CD4-positive, alpha-beta T cell treated with Interleukin-17A for 1 hour (primary cell): ENCODE measurements around the gene SLC10A7.

Source experiments
- DNase-seq: peaks from one replicate; pipeline ENCODE4 v3.0.0-alpha.2; 2020

The SLC10A7 gene

DNA sequence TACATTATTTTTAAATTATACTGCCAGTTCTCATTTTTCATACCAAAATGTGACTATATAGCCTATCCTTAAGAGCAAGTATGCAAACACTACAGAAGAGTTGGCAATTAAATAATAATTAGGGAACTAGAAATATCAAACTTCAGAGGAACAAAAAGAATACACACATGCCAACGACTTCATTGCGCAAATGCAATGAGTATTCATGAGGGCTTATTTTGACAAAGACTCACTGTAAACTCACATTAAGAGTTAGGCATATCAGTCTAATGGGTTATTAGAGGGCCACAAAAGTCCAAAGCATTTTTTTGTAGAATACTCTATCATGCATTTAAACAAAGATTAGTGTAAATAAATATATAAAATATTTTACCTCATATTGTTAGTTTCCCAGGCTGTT, 31.6 kb downstream of the SLC10A7 start:
- no peak for DNase-seq

DNA sequence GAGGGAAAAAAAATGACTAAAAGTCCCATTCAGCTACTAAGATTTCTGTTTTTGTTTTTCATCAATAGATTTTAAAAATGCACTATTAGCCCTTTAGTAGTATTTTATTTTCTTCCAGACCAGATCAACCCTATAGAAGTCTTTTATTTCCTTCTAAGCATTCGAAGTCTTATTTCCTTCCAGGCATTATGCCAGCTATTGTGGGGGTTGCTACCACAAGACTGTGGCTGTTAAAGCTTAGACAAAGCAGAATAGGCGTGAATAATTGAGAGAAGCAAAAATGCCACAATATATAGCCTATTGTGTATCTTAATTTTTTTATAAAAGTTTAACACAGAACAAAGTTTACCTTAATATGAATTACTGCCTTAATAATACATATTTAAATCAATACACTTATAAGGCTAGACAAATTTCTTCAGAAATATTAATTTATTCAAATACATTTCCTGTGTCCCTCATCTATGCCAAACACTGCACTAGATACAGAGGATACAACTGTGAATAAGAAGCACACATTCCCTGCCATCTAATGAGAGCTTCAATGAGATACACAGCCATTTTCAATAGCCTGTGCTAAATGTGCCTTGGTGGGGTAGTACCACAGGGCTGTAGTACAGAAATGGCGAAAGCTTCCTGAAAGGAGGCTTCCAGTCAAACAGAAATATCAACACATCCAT, 33.1 kb downstream of the SLC10A7 start:
- peak; percentile 18 for DNase-seq

DNA sequence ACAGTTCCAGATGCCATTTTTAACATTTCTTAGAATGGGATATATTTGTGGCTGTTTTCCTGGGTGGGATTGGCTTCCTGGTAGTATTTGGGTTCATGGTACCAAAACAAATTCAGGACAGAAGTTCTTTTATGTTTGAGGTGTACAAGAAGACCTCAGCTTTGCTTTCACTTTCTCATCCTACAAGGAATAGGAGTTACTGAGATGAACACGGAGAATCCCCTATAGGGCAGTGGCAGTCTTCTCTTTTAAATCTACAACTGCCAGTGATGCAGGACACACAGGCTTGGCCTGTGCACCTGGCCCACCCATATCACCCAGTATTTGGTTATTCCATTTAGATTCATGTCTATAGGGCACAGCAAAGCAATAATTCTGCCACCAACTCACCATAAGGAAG, 35.2 kb downstream of the SLC10A7 start:
- DNase-seq, result peak; percentile 15

DNA sequence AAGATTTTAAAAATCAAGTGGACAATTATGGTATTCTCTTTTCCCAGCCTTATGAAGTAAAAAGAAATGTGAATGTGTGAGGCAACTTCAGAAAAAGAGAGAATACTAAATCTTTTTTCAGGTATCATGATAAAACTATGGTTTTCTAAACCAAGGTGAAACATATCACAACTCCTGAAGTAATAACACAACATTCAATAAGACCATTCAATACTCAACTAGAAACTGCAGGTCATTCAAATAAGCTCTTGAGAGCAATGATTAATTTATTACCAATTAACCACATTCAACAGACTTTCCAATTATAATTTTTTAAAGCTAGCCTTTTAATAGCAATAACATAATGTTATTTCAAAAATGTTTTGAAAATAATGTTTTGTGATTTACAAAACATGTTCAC, 35.8 kb downstream of the SLC10A7 start:
- no peak for DNase-seq

DNA sequence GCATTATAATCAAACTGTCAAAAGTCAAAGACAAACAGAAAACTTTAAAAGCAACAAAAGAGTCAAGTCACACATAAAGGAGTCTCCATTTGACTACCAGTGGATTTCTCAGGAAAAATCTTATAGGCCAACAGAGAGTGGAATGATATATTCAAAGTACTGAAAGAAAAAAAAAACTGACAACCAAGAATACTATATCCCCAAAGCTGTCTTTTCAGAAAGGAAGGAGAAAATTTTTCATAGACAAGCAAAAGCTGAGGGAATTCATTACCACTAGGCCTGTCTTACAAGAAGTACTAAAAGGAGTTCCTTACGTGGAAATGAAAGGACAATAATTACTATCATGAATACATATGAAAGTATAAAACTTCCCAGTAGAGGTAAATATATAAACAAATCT, 39.0 kb downstream of the SLC10A7 start:
- DNase-seq, result no peak

DNA sequence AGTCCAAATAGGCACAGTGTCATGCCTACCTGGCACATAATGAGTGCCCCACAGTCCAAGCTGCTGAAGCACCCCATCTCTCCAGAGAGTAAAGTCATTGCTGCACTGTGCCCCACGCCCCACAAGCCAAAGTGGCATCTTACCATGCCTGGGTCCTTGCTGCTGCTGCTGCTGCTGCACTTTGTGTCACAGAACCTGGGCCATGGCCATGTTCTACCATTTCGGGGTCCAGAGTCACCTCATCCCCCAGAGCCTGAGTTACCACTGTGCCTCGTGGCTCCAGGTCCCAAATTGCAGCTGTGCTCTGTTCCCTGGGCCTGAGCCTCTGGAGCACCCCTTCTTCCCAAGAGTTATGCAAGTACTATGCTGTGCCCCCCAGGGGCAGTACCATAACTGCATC, 40.5 kb downstream of the SLC10A7 start:
- no peak for DNase-seq

DNA sequence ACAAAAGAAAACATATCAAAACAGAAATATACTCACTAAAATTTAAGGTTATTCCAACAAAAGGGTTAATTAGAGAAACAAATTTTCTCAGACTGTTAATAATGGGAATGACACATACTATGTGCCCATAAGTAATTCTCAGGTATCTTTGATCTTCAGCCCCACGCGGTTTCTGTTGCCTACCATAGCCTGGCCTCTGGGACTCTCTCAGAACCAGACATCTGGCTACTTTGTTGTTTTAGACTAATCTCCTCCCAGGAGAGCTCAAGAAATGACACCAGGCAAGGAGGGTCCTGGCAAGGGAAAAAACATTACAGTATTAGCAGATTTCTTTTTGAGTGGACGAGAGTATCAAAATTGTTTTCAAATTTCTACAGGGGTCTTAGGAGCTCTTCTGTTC, 43.7 kb downstream of the SLC10A7 start:
- DNase-seq, result no peak

DNA sequence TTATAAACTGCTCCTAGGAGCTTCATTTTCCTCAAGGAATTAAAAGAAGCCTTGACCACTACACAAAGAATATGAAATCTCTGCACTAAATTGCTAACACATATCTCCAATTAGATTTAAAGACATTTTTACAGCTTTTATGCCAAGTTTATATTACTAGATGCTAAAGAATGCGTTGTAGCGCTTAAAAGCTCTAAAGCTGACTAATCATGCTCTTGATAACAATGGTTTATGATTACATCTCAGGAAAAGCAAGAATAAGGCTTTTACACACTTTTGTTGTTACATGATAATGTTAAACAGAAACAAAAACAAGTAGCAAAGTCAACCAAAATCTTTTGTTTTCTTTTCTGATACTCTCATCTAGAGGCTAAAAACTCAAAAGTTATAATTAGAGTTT, 44.7 kb downstream of the SLC10A7 start:
- DNase-seq, result no peak

DNA sequence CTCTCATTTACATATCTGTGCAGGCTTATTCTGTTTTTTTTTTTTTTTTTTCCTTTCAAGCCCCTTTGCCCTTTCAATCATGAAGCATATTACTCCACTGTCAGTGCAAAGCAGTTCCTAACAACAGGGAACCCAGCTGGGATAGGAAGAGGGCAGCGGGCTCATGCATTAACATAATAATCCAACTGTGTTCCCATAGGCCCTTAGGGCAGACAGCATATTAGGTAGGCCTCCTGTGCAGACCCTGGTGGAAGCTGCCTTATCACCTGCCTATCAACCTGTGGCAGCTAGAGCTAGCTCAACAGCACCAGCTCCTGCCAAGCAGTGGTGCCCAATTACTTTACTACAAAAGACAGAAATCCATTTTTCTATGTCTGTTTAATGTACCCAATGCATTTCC, 49.3 kb downstream of the SLC10A7 start:
- no peak for DNase-seq

DNA sequence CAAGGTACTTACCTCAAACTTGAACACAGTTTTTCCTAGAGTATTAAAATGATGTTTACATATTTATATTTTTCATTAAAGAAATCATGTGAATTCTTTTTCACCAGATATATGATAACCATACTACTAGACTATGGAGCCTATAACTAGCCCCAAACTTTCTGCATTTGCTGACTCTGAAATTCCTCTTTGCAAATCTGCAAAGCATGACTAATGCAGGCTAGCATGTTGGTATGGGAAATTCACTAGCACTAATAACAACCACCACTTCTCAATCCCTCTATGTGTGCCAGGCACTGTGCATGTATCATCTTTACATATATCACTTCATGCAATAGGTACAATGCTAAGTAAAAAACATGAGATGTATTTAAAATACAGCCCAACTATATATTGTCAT, 51.1 kb downstream of the SLC10A7 start:
- no peak for DNase-seq

DNA sequence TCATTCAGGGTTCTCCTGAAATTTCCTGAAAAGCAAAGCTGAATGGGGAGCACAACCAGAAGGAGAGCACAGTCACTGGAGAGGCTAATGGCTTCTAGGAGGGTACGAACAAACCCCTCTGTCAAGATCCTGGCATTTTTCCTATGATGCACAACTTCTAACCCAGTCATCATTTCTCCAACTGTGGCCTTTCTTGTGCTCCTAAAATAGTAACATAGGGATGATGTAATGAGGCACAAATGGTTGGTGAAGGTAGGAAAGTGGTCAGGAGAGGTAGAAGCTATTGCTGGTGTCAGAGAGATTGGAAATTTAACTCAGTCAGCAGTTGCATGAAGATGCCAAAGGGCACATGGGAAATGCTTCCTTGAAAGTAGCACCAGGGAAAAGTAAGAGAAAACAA, 52.7 kb downstream of the SLC10A7 start:
- no peak for DNase-seq

DNA sequence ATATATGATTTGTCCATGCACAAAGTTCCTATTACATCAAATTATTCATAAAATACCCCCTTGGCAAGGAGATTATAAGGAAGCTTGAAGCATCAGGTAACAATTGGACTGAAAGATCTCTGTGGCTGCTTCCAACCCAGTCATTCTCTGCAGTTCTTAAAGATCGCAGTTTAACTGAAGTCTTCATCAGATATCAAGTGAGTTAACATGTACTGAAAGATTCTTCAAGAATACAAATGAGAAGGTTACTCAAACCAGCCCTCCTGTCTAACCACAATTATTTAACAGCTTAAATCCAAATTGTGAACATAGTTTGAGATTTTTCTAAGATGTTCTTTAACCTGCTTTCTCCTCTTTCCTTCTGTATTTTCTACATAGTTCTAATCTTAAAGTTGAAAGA, 56.1 kb downstream of the SLC10A7 start:
- DNase-seq, result no peak

DNA sequence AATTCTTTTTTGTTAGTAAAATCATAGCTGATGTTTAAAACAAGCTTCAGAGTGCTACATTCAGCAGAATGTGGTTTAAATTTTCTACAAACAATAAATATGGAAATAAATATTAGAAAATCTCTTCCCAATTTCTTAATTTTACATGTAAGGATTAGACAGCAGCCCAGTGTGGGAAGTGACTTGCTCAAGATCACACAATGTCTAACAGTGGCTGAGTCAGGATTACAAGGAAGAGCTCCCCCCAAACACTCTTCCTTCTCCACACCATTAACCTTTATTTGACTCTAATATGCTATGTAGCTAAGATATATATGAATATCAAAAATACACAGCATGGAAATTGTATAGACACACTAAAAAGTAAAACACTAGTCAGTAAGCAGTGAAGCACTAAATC, 59.5 kb downstream of the SLC10A7 start:
- DNase-seq, result no peak

DNA sequence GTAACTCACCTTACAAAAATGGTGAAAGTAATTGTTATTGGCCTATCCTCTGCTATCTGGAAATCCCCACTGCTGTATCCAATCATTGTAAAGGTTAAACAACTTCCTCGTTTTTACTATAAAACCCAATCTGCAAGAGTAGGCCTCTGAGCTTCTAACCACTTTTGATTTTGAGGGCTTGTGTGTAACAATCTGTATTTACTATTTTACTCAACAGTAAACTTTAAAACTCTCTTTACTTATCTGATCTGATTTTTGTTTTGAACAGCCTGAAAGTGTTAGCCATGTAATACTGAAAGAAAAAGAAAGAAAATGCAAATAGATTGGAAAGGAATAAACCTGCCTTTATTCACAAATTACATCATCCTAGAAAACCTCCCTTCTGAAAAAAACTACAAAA, 63.1 kb downstream of the SLC10A7 start:
- DNase-seq, result peak; percentile 68

DNA sequence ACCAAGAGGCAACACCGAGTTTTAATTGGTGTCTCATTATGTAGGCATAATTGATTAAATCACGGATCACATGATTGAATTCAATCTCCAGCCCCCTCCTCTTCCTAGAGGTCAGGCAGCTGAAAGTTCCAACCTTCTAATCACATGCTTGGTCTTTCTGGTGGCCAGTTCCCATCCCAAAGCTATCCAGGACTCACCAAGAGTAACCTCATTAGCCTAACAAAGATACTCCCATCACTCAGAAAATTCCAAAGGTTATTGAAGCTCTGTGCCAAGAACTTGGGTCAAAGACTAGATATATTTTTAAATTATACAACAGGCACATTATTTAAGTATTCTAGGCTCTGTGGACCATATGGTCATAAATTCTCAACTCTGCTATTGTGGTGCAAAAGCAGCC, 65.1 kb downstream of the SLC10A7 start:
- no peak for DNase-seq

DNA sequence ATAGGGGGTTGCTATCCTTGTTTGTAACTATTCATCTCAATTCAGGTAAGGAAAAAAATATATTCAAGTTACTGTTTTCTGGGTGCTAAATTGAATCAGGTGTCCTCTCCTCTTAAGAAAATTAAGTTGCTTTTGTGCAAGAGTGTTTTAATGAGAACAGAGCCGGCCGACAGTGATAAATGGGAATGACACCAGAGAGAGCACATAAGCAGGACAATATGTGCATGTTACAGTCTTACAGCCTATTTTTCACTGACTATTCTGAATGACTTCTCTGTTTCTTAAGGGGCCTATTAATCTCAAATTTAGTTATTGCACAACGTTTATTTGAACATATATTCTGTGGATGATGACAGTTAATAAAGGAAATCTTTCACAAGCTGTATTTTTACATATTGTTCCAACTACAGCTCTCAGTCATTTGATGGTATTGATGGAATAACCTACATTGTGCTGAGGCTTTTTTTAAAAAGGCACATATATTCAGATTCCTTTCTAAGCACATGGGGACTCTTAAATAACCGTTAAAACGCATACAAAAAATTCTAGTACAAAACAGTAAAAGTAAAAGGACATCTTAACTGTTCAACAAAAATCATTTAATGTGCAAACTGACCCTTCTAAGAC, 68.4 kb downstream of the SLC10A7 start:
- no peak for DNase-seq

DNA sequence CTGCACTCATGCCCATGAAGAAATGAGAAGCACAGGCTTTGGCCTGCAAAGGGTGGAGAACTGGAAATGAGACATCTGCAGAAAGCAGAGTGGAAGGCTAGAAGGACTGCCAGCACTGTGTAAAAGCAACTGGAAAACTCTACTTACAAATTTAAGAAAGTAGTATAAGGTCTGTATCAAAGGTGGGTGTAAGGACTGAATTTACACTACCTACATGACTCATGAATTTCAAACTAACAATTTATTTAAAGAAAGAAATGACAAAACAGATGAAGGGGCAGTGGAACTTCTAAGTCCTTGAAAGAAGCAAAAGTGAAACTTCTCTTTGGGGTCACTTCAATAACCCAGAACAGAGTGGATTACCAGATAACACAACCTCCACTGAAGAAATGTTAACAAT, 71.2 kb downstream of the SLC10A7 start:
- no peak for DNase-seq

DNA sequence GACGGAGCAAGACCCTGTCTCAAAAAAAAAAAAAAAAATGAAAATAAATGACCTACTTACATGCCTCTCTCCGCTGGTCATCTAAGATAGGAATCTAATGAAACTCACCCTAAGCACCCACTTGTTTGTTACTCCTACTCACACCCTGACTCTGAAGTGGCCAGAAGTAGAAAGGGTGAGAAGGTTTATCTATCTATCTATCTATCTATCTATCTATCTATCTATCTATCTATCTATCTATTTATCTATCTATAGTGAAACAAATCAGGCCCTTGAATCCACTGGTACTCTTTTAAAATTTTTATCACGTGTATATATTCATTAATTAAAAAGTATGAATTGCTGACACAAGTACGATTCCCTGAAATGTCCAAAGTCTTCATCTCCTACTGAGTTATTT, 75.2 kb downstream of the SLC10A7 start:
- no peak for DNase-seq

DNA sequence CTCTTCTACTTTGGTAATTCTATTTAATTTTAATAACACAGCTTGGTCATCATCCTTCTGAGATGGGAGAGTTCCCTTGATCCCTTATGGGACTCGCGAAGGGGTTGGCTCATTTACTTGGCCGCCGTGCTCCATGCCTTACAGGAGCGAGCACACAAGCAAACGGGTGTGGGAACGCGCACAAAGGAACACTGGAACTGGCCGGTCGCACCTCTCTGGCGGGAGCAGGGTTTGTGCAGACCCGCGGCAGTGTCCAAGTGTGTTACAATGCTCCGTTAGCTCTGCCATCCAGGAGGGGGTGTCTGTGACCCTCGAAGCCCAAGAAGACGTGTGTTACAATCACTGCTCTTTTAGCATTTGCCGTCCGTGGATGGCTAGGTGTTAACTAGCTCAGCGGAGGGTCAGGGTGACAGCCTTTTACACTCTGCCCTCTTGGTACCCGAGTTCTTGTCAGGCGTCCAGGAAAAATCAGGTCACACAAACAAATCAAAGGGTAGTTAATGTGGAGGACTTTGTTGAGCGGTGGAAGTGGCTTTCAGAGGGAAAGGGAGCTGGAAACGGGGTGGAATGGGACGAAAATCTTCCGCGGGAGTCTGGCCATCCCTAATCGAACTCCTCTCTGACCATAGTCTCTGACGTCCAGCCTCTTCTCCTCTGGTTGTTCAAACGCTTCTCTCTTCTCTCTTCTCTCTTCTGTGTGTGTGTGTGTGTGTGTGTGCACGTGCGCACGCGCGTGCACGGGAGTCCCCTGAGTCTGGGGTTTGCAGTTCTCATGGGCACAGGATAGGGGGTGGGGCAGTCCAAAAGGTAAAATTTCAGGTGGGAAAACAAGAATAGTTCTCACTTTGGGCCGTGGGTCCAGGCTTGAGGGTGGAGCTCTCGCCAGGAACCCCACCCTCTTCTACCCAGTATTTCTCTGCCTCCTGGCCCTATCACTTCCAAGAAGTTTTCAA, 76.3 kb downstream of the SLC10A7 start:
- no peak for DNase-seq

DNA sequence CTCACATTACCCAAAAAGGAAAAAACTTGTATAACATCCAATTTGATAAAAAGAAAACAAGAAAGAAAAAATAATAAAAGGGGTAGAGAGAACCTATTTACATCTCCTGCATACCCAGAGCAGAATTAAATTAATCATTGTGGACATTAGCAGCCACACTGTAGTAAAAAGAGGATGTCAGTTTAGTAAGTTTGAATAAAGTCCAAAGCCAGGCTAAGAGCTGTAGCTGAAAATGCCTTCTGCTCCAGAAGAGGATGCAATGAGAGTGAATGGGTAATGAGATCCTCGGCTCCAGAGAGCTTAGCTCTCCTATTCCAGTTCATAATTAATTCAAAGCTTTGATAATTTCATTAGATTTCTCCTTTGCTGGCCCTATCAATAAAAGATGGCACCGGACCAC, 78.2 kb downstream of the SLC10A7 start:
- DNase-seq, result no peak

DNA sequence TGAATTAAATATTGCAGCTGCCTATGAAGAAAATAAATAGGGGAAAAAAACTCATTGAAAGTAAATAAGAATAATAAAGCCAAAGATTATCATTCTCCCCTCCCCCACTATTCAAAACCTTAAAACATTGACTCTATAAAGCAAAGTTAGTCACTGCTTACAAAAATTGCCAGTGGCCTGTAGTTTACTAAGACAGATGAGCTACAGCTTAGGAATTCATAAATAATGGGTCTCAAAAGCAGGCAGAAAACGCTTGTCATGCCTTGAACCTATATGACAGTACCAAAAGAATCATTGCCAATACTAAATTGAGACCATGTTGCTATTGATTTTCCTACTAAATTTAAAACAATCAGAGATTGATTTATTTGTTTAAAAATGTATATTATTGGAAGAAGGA, 78.9 kb downstream of the SLC10A7 start:
- DNase-seq, result no peak

DNA sequence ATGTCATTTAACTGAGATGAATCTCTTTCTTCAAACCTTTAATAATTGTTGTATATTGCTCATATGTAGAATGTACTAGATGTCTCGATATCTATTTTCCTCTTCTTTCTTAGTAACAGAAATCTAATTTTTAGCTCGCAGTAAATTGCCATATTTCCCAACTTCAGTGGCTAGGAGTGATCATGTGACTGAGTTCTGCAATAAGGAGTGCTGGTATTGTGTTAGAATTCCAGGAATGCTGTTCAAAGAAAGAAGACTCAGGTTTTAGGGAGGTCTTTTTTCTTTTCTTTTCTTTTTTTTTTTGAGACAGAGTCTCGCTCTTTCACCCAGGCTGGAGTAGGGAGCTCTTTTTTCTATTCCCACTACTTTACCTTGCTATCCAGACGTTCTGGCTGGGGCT, 81.7 kb downstream of the SLC10A7 start:
- DNase-seq, result no peak

DNA sequence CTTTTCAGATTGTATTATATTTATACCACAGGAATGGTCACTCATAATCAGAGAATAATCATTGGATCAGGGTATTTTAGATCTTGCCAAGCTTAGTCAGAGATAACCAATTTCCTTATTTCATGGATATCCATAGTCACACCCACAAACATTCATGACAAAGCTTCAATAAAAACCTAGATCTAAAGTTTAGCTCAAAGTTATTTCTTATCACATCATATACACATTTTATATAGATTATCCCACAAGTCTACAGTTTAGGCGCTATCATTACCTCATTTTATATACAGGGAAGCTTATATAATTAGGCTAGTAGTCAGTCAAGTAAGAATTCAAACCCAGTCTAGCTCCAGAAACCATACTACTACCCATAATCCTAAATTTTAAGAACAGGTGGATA, 82.3 kb downstream of the SLC10A7 start:
- DNase-seq, result no peak

DNA sequence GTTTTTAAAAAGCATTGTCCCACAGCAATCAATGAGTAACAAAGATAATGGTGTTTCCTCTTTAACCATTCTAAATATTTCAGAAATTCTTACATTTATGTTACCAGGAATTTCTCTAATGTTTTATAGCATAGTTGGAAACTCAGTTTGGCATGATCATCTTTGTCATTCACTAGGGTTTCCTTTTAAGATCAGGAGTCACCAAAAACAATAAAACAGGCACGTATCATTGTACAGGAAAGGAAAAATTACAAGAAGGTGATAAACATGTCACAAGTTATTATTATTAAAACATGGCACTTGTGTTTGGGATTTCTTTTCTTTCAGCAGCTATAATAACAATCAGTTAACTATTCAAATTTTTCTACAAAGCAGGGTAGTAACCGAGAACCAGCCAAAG, 84.0 kb downstream of the SLC10A7 start:
- DNase-seq, result no peak
